Measurements from ENCODE around the gene SEPTIN12. TPM values are rescaled to one million over a fixed set of nuclear protein-coding genes. Genes with fewer than 3 reads are reported as not detected.

SEPTIN12 gene
- total RNA-seq, 1 donor from 2014 or later = 0.42 TPM

- H3K9me3 Mint-ChIP-seq = no peaks in the 10 kb centered on the region
- H3K36me3 Mint-ChIP-seq = peaks cover 40% of the 10 kb centered on the region
- no peak for DNase-seq (ENCODE audit: low spot score in 2 of 2, unreplicated experiment in 2 of 2)
- no peak overlapping the region for H3K27ac Mint-ChIP-seq
- H3K27me3 Mint-ChIP-seq (ENCODE audit: low read depth) = no peaks in the 10 kb centered on the region
- H3K4me3 Mint-ChIP-seq = no peak overlapping the region
- TF ChIP-seq CTCF (IDR thresholded peaks at IDR 0.05; ENCODE audit: unreplicated experiment) = no peak
- H3K4me1 Mint-ChIP-seq = no peaks in the 10 kb centered on the region
These were observed 42.3 kb upstream of the SEPTIN12 start for GRCh38 chr16:4830408-4830807.

GRCh38 chr16:4828567-4829321, 40.6 kb upstream of the SEPTIN12 start:
- H3K4me1 Mint-ChIP-seq = no peaks in the 10 kb centered on the region
- no peak for TF ChIP-seq CTCF (IDR thresholded peaks at IDR 0.05; ENCODE audit: unreplicated experiment)
- H3K36me3 Mint-ChIP-seq = peaks cover 47% of the 10 kb centered on the region

GRCh38 chr16:4826980-4827379, 38.8 kb upstream of the SEPTIN12 start:
- H3K4me3 Mint-ChIP-seq = no peak overlapping the region
- H3K27ac Mint-ChIP-seq = no peak overlapping the region
- no peak for TF ChIP-seq CTCF (IDR thresholded peaks at IDR 0.05; ENCODE audit: unreplicated experiment)
- H3K4me1 Mint-ChIP-seq = no peaks in the 10 kb centered on the region
- no peaks in the 10 kb centered on the region for H3K27me3 Mint-ChIP-seq (ENCODE audit: low read depth)
- H3K9me3 Mint-ChIP-seq = no peaks in the 10 kb centered on the region
- peaks cover 42% of the 10 kb centered on the region for H3K36me3 Mint-ChIP-seq
- DNase-seq (ENCODE audit: low spot score in 2 of 2, unreplicated experiment in 2 of 2) = no peak

More at GRCh38 chr16:4828567-4829321, 40.6 kb upstream of the SEPTIN12 start:
- Mint-ChIP-seq H3K27ac (no peak overlapping the region), H3K27me3 (ENCODE audit: low read depth) (no peaks in the 10 kb centered on the region), H3K9me3 (no peaks in the 10 kb centered on the region), H3K4me3 (no peak overlapping the region)
- no peak for DNase-seq (ENCODE audit: low spot score in 2 of 2, unreplicated experiment in 2 of 2)

- Mint-ChIP-seq H3K4me3 (no peak overlapping the region), H3K36me3 (peaks cover 41% of the 10 kb centered on the region), H3K4me1 (no peaks in the 10 kb centered on the region), H3K9me3 (no peaks in the 10 kb centered on the region), H3K27ac (no peak overlapping the region), H3K27me3 (ENCODE audit: low read depth) (no peaks in the 10 kb centered on the region)
- TF ChIP-seq CTCF (IDR thresholded peaks at IDR 0.05; ENCODE audit: unreplicated experiment) = no peak
- DNase-seq (ENCODE audit: low spot score in 2 of 2, unreplicated experiment in 2 of 2) = no peak
These were observed 38.4 kb upstream of the SEPTIN12 start for GRCh38 chr16:4826526-4826925.

GRCh38 chr16:4825196-4825595, 37.1 kb upstream of the SEPTIN12 start:
- Mint-ChIP-seq H3K4me3 (no peak overlapping the region), H3K9me3 (no peaks in the 10 kb centered on the region), H3K36me3 (peaks cover 33% of the 10 kb centered on the region), H3K4me1 (no peaks in the 10 kb centered on the region), H3K27ac (no peak overlapping the region), H3K27me3 (ENCODE audit: low read depth) (no peaks in the 10 kb centered on the region)
- no peak for TF ChIP-seq CTCF (IDR thresholded peaks at IDR 0.05; ENCODE audit: unreplicated experiment)
- DNase-seq (ENCODE audit: low spot score in 2 of 2, unreplicated experiment in 2 of 2) = no peak

Data from mesothelial cell of epicardium (in vitro differentiated cells).